Glutamatergic neuron (in vitro differentiated cells): Measurements from ENCODE around the gene KCNK10. TPM values are rescaled to one million over a fixed set of nuclear protein-coding genes. Genes with fewer than 3 reads are reported as not detected.

Experiments
- DNase-seq: peaks from one replicate; pipeline ENCODE4 v3.0.0; 2022
- H3K27ac Mint-ChIP-seq: one replicate; pipeline ENCODE4 v1.8.0; 2020; ENCODE audit warnings: mild to moderate bottlenecking, mixed read lengths, inconsistent platforms; ENCODE audit not compliant: unreplicated experiment
- H3K27me3 Mint-ChIP-seq: one replicate; pipeline ENCODE4 v1.8.0; 2020; ENCODE audit warnings: mild to moderate bottlenecking, moderate library complexity, mixed read lengths, inconsistent platforms; ENCODE audit not compliant: unreplicated experiment
- H3K36me3 Mint-ChIP-seq: one replicate; pipeline ENCODE4 v1.8.0; 2020; ENCODE audit warnings: mild to moderate bottlenecking, mixed read lengths, inconsistent platforms; ENCODE audit not compliant: unreplicated experiment
- H3K4me1 Mint-ChIP-seq: one replicate; pipeline ENCODE4 v1.8.0; 2020; ENCODE audit warnings: mild to moderate bottlenecking, low read depth, mixed read lengths, inconsistent platforms; ENCODE audit not compliant: unreplicated experiment
- H3K4me3 Mint-ChIP-seq: one replicate; pipeline ENCODE4 v1.8.0; 2020; ENCODE audit warnings: mild to moderate bottlenecking, mixed read lengths, inconsistent platforms; ENCODE audit not compliant: unreplicated experiment
- H3K9me3 Mint-ChIP-seq: one replicate; pipeline ENCODE4 v1.8.0; 2020; ENCODE audit warnings: mild to moderate bottlenecking, moderate library complexity, mixed read lengths, inconsistent platforms; ENCODE audit not compliant: unreplicated experiment
- total RNA-seq: library from RNA; stranded (reverse); fragmentation: NEBNext Ultra II Directional; extraction: Animal tissue kit (Norgen Biotek cat#: 25700); gene quantifications from one replicate; pipeline ENCODE4 v1.2.1, GENCODE V29; 2021; ENCODE audit not compliant: unreplicated experiment
- TF ChIP-seq, protein P1 (sequence below): fragments of 200-600 bp; sonication (generic); IDR thresholded peaks from one replicate; pipeline ENCODE4 v1.5.0; 2021; ENCODE audit not compliant: partially characterized antibody, unreplicated experiment

KCNK10 gene
- total RNA-seq, 1 donor from 2014 or later, result 2.8 TPM

DNA sequence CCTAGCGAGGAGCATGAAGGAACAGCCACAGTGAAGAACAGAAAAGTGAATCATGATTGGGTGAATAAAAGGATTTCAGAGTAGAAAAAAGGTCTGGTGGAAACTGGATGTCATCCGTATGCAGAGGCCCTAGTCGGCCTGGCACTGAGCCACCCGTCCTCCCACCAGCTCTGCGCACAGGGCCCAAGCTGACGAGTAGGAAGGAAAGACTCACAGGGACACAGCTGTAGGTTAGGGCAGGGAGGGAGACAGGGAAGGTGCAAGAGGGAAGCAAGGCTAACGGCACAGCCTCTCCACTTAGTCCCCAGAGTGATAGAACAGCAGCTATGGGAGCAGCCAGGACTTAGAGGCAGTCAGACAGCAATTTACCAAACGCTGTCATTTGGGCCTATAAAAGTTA is 112.6 kb downstream of the KCNK10 start:
- H3K27ac Mint-ChIP-seq, result no peak overlapping the region
- no peak for DNase-seq

DNA sequence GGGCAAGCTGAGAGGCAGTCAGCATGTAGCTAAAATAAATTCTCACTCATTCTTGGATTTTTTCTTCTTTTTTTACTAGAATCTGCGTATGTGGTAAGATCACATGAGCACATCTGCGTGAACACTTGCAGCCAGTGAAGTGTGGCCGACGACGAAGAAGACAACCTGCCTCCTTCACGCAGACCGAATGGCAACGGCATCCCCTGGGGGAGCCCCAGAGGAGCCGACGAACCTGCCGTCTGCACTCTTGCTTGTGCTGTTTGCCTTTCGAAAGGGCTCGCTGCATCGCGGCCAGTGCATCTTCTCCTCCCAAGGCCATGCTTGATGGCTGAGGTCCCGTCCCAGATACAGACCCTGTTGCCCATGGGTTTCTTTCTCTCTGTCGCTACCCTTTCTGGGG is 113.8 kb downstream of the KCNK10 start:
- Mint-ChIP-seq H3K9me3 (no peaks in the 10 kb centered on the region), H3K27ac (peak overlapping the region; percentile 67), H3K36me3 (no peaks in the 10 kb centered on the region), H3K4me3 (peak overlapping the region; percentile 57), H3K27me3 (no peaks in the 10 kb centered on the region), H3K4me1 (peaks cover 15% of the 10 kb centered on the region)
- peak; percentile 33 for DNase-seq
- TF ChIP-seq, protein P1, sequence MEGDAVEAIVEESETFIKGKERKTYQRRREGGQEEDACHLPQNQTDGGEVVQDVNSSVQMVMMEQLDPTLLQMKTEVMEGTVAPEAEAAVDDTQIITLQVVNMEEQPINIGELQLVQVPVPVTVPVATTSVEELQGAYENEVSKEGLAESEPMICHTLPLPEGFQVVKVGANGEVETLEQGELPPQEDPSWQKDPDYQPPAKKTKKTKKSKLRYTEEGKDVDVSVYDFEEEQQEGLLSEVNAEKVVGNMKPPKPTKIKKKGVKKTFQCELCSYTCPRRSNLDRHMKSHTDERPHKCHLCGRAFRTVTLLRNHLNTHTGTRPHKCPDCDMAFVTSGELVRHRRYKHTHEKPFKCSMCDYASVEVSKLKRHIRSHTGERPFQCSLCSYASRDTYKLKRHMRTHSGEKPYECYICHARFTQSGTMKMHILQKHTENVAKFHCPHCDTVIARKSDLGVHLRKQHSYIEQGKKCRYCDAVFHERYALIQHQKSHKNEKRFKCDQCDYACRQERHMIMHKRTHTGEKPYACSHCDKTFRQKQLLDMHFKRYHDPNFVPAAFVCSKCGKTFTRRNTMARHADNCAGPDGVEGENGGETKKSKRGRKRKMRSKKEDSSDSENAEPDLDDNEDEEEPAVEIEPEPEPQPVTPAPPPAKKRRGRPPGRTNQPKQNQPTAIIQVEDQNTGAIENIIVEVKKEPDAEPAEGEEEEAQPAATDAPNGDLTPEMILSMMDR, result no peak

More for the DNA sequence above, 112.6 kb downstream of the KCNK10 start:
- peaks cover 15% of the 10 kb centered on the region for H3K4me1 Mint-ChIP-seq
- no peaks in the 10 kb centered on the region for H3K9me3 Mint-ChIP-seq
- TF ChIP-seq, protein P1, result no peak
- H3K4me3 Mint-ChIP-seq, result no peak overlapping the region
- no peaks in the 10 kb centered on the region for H3K27me3 Mint-ChIP-seq
- no peaks in the 10 kb centered on the region for H3K36me3 Mint-ChIP-seq

DNA sequence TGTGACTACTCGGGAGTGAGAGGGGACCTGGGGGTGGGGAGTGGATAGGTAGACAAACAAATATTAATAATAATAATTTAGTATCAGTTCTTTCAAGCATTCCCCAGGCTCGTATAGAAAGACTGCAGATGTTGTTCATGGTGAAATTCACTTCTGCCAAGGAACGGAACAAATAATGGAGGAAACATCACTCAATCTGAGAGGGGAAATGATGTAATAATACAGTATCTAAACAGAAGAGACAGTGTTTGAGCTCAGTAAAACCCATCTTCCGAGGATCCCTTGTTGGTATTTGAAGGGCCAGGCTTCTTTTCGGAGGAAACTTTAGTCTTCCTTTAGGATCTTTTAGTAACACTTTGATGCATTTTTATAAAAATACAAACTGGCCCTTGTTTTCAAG is 114.2 kb downstream of the KCNK10 start:
- H3K27ac Mint-ChIP-seq, result no peak overlapping the region
- H3K4me3 Mint-ChIP-seq, result no peak overlapping the region
- TF ChIP-seq, protein P1, result no peak
- H3K36me3 Mint-ChIP-seq, result no peaks in the 10 kb centered on the region
- no peaks in the 10 kb centered on the region for H3K27me3 Mint-ChIP-seq
- H3K4me1 Mint-ChIP-seq, result peaks cover 15% of the 10 kb centered on the region
- no peaks in the 10 kb centered on the region for H3K9me3 Mint-ChIP-seq
- no peak for DNase-seq

DNA sequence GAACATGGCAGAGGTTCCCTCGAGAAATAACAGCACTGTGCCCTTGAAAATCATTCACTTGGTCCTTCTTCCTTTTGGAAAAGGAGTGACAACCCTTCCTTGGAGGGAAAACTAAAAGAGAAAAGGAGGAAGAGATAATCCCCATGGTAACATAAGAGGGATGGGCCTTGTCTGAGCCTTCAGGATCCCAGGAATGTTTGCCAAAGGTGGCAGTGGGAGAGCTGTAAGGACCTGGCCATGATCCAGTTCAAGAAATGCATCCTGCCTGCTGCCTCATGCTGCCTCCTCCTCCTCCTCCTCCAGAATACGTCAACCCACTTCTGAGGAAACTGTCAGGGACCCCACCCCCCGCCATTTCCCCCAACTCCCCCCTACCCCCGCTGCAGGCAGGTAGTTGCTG is 118.8 kb downstream of the KCNK10 start:
- Mint-ChIP-seq H3K4me1 (peaks cover 4% of the 10 kb centered on the region), H3K36me3 (no peaks in the 10 kb centered on the region), H3K9me3 (no peaks in the 10 kb centered on the region), H3K27me3 (peaks cover 3% of the 10 kb centered on the region), H3K27ac (no peak overlapping the region), H3K4me3 (no peak overlapping the region)
- TF ChIP-seq, protein P1, result no peak
- DNase-seq, result no peak

DNA sequence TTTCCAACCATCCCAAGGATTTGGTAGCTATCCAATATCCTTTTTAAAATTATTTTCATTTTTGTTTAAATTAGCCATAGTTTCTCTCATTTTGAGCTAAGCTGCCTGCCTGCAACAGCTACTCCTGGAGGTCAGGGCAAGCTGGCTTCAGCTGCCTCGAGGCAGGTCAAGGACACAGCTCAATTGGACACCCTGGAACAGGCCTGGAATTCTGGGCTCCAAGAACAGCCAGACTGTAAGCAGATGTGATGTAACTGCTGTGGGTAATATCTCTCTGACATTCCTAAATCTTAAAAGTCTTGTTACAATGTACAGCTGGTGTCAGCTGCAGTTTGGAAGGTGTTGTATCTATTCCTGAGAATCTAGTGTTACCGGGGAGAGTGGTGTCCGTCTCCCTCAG is 119.8 kb downstream of the KCNK10 start:
- no peaks in the 10 kb centered on the region for H3K36me3 Mint-ChIP-seq

More for the DNA sequence above, 119.8 kb downstream of the KCNK10 start:
- Mint-ChIP-seq H3K9me3 (no peaks in the 10 kb centered on the region), H3K27me3 (peaks cover 3% of the 10 kb centered on the region), H3K4me1 (no peaks in the 10 kb centered on the region), H3K27ac (no peak overlapping the region), H3K4me3 (no peak overlapping the region)
- no peak for DNase-seq
- TF ChIP-seq, protein P1, result no peak
